GM19467 (cell line): ENCODE measurements around the gene VEGFB.

Experiments
- ATAC-seq: cut with Tn5 transposase; IDR thresholded peaks from one replicate; pipeline ENCODE4 v1.9.1; 2021; ENCODE audit warnings: mild to moderate bottlenecking, moderate library complexity; ENCODE audit not compliant: unreplicated experiment

The VEGFB gene

GRCh38 chr11:64245797-64246620, 11.6 kb downstream of the VEGFB start:
- ATAC-seq, result no peak

- ATAC-seq, result peak; percentile 9
These were observed 12.2 kb downstream of the VEGFB start for GRCh38 chr11:64246621-64246870.

- peak; percentile 28 for ATAC-seq
These were observed 12.7 kb downstream of the VEGFB start, which contains the start of gene PPP1R14B for GRCh38 chr11:64246871-64247728. Gene PPP1R14B (minus strand): TSS chr11:64246943. CDS start chr11:64246673, 270 bp downstream.

GRCh38 chr11:64247729-64248531, 13.5 kb downstream of the VEGFB start:
- no peak for ATAC-seq

GRCh38 chr11:64248578-64248977, 14.2 kb downstream of the VEGFB start:
- no peak for ATAC-seq

GRCh38 chr11:64249038-64249437, 14.7 kb downstream of the VEGFB start:
- ATAC-seq, result no peak

GRCh38 chr11:64249563-64250414, 15.4 kb downstream of the VEGFB start:
- ATAC-seq, result no peak

- ATAC-seq, result no peak
These were observed 16.1 kb downstream of the VEGFB start for GRCh38 chr11:64250415-64251015.

GRCh38 chr11:64251016-64251752, 16.8 kb downstream of the VEGFB start, which contains the start of gene PLCB3:
Gene PLCB3 (plus strand): TSS chr11:64251530. CDS start chr11:64251650, 120 bp downstream.
- ATAC-seq, result no peak

- no peak for ATAC-seq
These were observed 17.3 kb downstream of the VEGFB start for GRCh38 chr11:64251753-64252002.

GRCh38 chr11:64252003-64252872, 17.9 kb downstream of the VEGFB start:
- no peak for ATAC-seq

GRCh38 chr11:64253043-64253442, 18.7 kb downstream of the VEGFB start:
- no peak for ATAC-seq

- ATAC-seq, result no peak
These were observed 19.1 kb downstream of the VEGFB start for GRCh38 chr11:64253481-64253880.

GRCh38 chr11:64254326-64254725, 19.9 kb downstream of the VEGFB start:
- no peak for ATAC-seq

- no peak for ATAC-seq
These were observed 21.0 kb downstream of the VEGFB start for GRCh38 chr11:64255135-64256128.

- no peak for ATAC-seq
These were observed 21.9 kb downstream of the VEGFB start for GRCh38 chr11:64256300-64256699.

- ATAC-seq, result no peak
These were observed 24.0 kb downstream of the VEGFB start for GRCh38 chr11:64258356-64258755.
